Stimulated activated CD4-positive, alpha-beta T cell treated with anti-CD3 and anti-CD28 coated beads, Interleukin-1b, Interleukin-23, amount 100 ng/mL, for 24 hours (primary cell): ENCODE data around the gene DHCR7.
A peak's percentile ranks its signal among the peaks of the same experiment; 100 is the strongest.

ENCODE experiments used
- DNase-seq, 4 experiments: peaks; one replicate each; pipeline ENCODE4 v3.0.0-alpha.2; 2020; ENCODE audit warnings: low read depth in 4 of 4, low spot score in 1 of 4

The DHCR7 gene

GRCh38 chr11:71458146-71459070 lies 10.2 kb upstream of the DHCR7 start:
- DNase-seq: no peak

GRCh38 chr11:71456831-71457230 lies 8.6 kb upstream of the DHCR7 start:
- DNase-seq: no peak

GRCh38 chr11:71456294-71456693 lies 8.1 kb upstream of the DHCR7 start:
- DNase-seq: no peak

GRCh38 chr11:71454470-71455113 lies 6.4 kb upstream of the DHCR7 start:
- no peak for DNase-seq

- DNase-seq: no peak
Measured at GRCh38 chr11:71453918-71454304, 5.7 kb upstream of the DHCR7 start.

- DNase-seq: peak; percentile 89 to 91 (median 90)
Measured at GRCh38 chr11:71453037-71453917, 5.1 kb upstream of the DHCR7 start, which contains the start of gene NADSYN1. NADSYN1 (plus strand) TSS chr11:71453203; CDS start chr11:71453297, 94 bp downstream.

- DNase-seq: peak in 2 of 4 experiments; percentile 23 to 27
Measured at GRCh38 chr11:71452199-71453036, 4.2 kb upstream of the DHCR7 start.

GRCh38 chr11:71451596-71452198 lies 3.5 kb upstream of the DHCR7 start:
- no peak for DNase-seq

GRCh38 chr11:71450939-71451338 lies 2.7 kb upstream of the DHCR7 start:
- DNase-seq: no peak

DNA sequence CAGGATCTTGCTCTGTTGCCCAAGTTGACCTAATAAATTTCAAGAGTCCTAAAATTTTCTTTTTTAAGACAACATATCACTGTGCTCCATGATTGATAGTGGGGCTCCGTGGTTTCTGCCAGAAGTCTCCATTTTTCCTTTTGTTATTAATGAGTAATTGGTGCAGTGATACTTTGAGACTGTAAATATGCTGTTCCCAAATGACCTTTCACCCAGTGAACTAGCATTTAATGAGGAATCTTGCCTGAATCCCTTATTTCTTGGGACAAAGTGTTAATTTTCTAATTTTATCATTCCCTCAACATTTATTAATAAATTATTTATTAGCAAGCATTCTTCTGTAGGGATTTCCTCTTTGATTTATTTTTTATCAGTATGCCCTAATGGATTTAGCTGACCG lies 2.3 kb upstream of the DHCR7 start:
- no peak for DNase-seq

DNA sequence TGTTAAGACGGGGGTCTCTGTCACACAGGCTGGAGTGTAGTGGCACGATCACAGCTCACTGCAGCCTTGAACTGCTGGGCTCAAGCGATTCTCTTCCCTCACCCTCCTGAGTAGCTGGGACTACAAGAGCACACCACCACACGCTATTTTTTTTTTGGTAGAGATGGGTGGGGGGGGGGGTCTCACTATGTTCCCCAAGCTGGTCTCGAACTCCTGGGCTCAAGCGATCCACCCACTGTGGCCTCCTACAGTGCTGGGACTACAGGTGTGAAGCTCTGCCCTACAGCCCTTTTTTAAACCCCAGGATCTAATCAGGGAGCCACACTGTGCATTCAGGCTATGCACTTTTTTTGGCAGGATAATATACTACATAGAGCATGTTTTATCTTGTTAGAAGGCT lies 1.4 kb upstream of the DHCR7 start:
- DNase-seq: no peak

- no peak for DNase-seq
Measured at GRCh38 chr11:71447791-71448256, 369 bp downstream of the DHCR7 start.

DNA sequence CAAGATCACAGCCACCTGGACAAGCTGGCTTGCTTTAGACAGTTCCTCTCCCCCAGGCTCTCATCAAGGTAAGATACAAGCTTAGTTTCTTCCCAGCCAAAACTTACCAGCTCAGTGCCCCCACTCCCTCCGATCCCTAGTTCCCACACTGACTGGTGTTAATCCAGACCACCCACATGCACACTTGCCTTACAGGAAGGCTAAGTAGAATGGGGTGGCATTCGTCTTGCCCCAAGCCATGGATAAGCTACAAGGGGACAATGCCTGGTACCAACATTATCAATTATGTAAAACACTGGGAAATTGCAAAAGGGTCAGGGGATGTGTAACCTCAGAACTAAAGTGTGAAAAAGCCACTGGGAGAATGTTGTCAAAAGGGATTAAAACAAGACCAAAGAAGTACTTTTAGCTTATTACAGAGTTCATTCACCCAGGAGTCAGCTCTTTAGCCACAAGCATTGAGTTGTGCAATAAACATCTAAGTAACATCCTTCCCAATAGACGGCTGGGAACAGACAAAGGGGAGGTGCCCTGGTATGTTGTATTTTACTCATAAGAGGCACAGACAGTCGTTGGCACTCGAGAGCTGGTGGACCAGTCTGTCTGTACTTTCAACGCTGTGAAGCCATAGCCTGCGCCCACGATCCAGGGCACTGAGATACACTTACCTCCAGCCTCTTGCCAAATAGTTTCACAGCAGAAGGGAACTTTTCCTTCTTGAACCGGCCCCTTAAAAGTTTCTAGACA lies 1.1 kb downstream of the DHCR7 start:
- no peak for DNase-seq

- no peak for DNase-seq
Measured at GRCh38 chr11:71446150-71446549, 2.0 kb downstream of the DHCR7 start.

DNA sequence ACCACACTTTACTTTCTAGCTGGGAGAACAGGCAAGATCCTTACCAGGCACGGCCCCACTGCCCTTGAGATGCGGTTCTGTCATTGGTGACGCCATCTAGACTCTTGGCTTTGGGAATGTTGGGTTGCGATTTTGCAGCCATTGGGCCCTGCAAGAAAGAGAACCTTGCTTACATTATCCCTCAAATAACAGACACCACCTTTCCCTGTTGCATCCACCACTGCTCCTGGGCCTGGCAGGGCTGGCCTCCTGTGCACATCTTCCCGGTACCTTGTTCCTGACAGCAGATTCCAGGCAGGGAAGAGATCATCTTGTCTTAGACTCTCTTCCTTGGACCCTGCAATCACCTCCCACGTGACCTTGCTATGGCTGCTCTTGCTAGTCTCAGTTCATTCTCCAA lies 3.4 kb downstream of the DHCR7 start:
- no peak for DNase-seq

- DNase-seq: no peak
Measured at GRCh38 chr11:71443736-71444445, 4.3 kb downstream of the DHCR7 start.

DNA sequence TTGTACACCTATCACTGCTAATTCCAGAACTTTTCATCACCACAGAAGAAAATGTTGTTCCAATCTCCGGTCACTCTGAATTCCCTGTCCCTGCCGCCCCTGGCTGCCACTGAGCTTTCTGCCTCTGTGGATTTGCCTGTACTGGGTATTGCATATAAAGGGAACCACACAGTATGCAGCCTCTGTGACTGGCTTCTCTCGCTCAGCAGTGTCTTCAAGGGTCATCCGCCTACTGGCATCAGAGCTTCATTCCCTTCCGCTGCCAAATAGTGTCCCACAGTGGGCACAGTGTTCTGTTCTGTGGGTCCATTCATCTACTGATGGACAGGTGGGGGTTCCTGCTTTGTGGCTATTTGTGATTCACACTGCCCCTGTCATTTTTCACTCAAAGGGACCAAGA lies 5.3 kb downstream of the DHCR7 start:
- DNase-seq: no peak

DNA sequence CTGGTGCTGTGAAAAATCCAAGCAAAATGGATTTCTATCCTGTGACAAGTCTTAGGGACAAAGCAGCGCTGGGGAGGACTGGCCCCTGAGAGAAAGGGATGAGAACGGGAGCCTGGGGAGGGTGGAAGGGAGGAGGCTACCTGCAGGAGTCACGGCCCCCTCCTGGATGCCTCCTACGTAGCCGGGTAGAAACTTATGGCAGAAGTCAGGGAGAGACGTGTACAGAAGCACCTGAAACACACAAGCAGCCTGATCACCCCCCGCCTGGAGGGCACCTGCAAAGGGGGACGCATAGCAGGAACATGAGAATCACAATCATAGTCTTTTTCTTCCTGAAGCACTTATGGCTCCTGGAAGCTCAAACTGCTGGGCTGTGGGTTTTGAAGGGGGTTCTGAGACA lies 6.1 kb downstream of the DHCR7 start:
- no peak for DNase-seq

DNA sequence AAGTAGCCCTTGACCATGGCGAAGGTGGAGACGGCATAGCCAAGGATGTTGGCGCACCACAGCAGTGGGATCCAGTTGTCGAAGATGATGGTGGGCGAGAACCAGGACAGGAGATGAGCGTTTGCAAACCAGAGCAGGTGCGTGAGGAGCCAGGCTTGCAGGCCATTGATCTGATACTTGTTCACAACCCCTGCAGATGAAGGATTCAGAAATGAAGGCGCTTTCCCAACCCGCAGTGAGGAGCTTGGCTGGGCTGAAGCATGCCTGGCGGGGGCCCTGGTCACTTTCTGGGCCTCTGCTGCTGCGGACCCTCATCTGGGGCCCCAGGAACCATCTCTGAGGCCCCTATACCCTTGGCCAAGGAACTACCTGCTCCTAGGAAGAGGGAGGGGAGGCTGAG lies 6.9 kb downstream of the DHCR7 start:
- DNase-seq: no peak
